Measurements from ENCODE around the gene MRPS16.

DNA sequence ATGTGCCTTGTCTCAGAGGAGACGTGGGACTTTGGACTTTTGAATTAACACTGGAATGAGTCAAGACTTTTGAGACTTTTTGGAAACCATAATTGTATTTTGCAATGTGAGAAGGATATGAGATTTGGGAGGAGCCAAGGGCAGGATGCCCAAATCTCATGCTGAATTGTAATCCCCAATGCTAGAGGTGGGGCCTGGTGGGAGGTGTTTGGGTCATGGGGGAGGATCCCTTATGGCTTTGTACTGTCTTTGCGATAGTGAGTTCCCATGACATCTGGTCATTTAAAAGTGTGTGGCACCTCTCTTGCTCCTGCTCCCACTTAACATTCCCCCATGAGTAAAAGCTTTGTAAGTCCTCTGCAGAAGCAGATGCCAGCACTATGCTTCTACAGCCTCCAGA lies 44.6 kb downstream of the MRPS16 start:
- TF ChIP-seq, protein P1, sequence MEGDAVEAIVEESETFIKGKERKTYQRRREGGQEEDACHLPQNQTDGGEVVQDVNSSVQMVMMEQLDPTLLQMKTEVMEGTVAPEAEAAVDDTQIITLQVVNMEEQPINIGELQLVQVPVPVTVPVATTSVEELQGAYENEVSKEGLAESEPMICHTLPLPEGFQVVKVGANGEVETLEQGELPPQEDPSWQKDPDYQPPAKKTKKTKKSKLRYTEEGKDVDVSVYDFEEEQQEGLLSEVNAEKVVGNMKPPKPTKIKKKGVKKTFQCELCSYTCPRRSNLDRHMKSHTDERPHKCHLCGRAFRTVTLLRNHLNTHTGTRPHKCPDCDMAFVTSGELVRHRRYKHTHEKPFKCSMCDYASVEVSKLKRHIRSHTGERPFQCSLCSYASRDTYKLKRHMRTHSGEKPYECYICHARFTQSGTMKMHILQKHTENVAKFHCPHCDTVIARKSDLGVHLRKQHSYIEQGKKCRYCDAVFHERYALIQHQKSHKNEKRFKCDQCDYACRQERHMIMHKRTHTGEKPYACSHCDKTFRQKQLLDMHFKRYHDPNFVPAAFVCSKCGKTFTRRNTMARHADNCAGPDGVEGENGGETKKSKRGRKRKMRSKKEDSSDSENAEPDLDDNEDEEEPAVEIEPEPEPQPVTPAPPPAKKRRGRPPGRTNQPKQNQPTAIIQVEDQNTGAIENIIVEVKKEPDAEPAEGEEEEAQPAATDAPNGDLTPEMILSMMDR (IDR thresholded peaks at IDR 0.05), result no peak
- no peak for TF ChIP-seq POLR2A (IDR thresholded peaks at IDR 0.05)
- no peak for TF ChIP-seq POLR2AphosphoS5 (IDR thresholded peaks at IDR 0.05)
- TF ChIP-seq EP300 (IDR thresholded peaks at IDR 0.05), result no peak

Data from suprapubic skin (tissue), 4 donors.